Hepatocyte (in vitro differentiated cells): Measurements from ENCODE around the gene SMG9. TPM values are rescaled to one million over a fixed set of nuclear protein-coding genes. Genes with fewer than 3 reads are reported as not detected.

Experiments
- DNase-seq: peaks from one replicate; pipeline ENCODE4 v3.0.0-alpha.2; 2016; ENCODE audit warnings: low spot score
- H2AFZ ChIP-seq: fragments of 200-600 bp; sonication (generic); 2 replicates; pipeline ENCODE4 v1.6.0; 2016; ENCODE audit warnings: antibody characterized with exemption, mild to moderate bottlenecking
- H3K27ac ChIP-seq: fragments of 200-600 bp; sonication (generic); 2 replicates; pipeline ENCODE4 v1.5.1; 2016; ENCODE audit warnings: mild to moderate bottlenecking
- H3K27me3 ChIP-seq: fragments of 200-600 bp; sonication (generic); 2 replicates; pipeline ENCODE4 v1.6.1; 2016
- H3K36me3 ChIP-seq: fragments of 200-600 bp; sonication (generic); replicated peaks from 2 replicates; pipeline ENCODE4 v1.5.1; 2016; ENCODE audit warnings: low read depth; ENCODE audit not compliant: insufficient read depth
- H3K4me1 ChIP-seq: fragments of 200-600 bp; sonication (generic); 2 replicates; pipeline ENCODE4 v1.5.1; 2016; ENCODE audit warnings: mild to moderate bottlenecking, moderate library complexity; ENCODE audit not compliant: insufficient read depth
- H3K4me2 ChIP-seq: fragments of 200-600 bp; sonication (generic); 2 replicates; pipeline ENCODE4 v1.6.0; 2016
- H3K4me3 ChIP-seq: fragments of 200-600 bp; sonication (generic); 2 replicates; pipeline ENCODE4 v1.5.1; 2016; ENCODE audit warnings: mild to moderate bottlenecking
- H3K79me2 ChIP-seq: fragments of 200-600 bp; sonication (generic); 2 replicates; pipeline ENCODE4 v1.6.0; 2017; ENCODE audit warnings: mild to moderate bottlenecking
- H3K9me2 ChIP-seq: fragments of 200-600 bp; sonication (generic); replicated peaks from 2 replicates; pipeline ENCODE4 v1.6.0; 2017; ENCODE audit warnings: mild to moderate bottlenecking; ENCODE audit not compliant: insufficient read depth
- H3K9me3 ChIP-seq: fragments of 200-600 bp; sonication (generic); 2 replicates; pipeline ENCODE4 v1.5.1; 2016; ENCODE audit warnings: low read depth, mild to moderate bottlenecking
- H4K20me1 ChIP-seq: fragments of 200-600 bp; sonication (generic); 2 replicates; pipeline ENCODE4 v1.6.0; 2016; ENCODE audit warnings: mild to moderate bottlenecking; ENCODE audit not compliant: insufficient read depth, poor library complexity, severe bottlenecking
- CTCF ChIP-seq: fragments of 200-600 bp; sonication (generic); IDR thresholded peaks from 2 replicates; pipeline ENCODE4 v1.5.1; 2016; ENCODE audit warnings: antibody characterized with exemption, mild to moderate bottlenecking; ENCODE audit not compliant: poor library complexity
- EZH2 ChIP-seq: fragments of 200-600 bp; sonication (generic); IDR thresholded peaks from 2 replicates; pipeline ENCODE4 v1.6.1; 2016; ENCODE audit warnings: antibody characterized with exemption, mild to moderate bottlenecking, borderline replicate concordance
- EZH2phosphoT487 ChIP-seq: fragments of 200-600 bp; sonication (generic); IDR thresholded peaks from one replicate; pipeline ENCODE4 v1.6.1; 2018; ENCODE audit warnings: antibody characterized with exemption, mild to moderate bottlenecking, low read depth, moderate library complexity; ENCODE audit not compliant: unreplicated experiment, severe bottlenecking
- WGBS: methylation state at CpG from one replicate; pipeline ENCODE4 v1.1.6; 2016; ENCODE audit warnings: low lambda C conversion rate; ENCODE audit errors: missing lambda C conversion rate; 5-methylcytosine and 5-hydroxymethylcytosine counted together
- polyA plus RNA-seq: library from polyadenylated mRNA; unstranded; fragments of >200 nt; fragmentation: Nextera tagmentation; extraction: Ambion mirVana; gene quantifications from 2 replicates; pipeline ENCODE4 v1.2.1, GENCODE V29; 2016
- total RNA-seq: library from RNA; depleted of rRNA; stranded (reverse); fragments of >200 nt; gene quantifications from 2 replicates; pipeline ENCODE4 v1.2.3, GENCODE V29; 2014

Gene SMG9
- total and polyA plus RNA-seq, 2 experiments from 2014 or later: 16.1 to 34.9 TPM

DNA sequence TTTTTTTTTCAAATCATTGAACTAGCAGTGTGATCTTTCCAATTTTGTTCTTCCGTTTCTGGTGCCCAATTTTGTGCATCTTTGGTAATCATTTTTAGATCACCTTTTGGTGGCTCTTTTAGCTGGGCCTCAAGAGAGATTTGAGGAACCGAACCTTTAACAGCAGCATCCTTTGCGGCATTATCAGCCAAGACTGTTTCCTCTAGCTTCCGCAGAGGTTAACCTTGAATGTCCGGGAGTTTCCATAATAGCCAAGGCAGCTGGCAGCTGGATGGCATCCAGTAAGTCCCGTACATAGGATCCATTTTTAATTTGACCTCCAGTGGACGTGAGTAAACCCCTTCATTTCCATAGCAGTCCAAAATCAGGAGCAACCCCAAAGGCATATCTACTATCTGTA, 29.3 kb downstream of the SMG9 start:
- Histone ChIP-seq H3K27me3 (no peaks in the 10 kb centered on the region), H3K9me2 (no peaks in the 10 kb centered on the region), H3K27ac (no peak overlapping the region), H3K4me1 (no peaks in the 10 kb centered on the region), H3K36me3 (no peaks in the 10 kb centered on the region), H2AFZ (no peak overlapping the region), H3K79me2 (no peaks in the 10 kb centered on the region), H4K20me1 (no peaks in the 10 kb centered on the region), H3K4me2 (no peak overlapping the region), H3K4me3 (no peak overlapping the region), H3K9me3 (no peaks in the 10 kb centered on the region)
- no peak for DNase-seq
- TF ChIP-seq EZH2 (no peak), EZH2phosphoT487 (no peak), CTCF (no peak)
- 90% methylated on average over 7 of the region's 7 CpGs for WGBS

DNA sequence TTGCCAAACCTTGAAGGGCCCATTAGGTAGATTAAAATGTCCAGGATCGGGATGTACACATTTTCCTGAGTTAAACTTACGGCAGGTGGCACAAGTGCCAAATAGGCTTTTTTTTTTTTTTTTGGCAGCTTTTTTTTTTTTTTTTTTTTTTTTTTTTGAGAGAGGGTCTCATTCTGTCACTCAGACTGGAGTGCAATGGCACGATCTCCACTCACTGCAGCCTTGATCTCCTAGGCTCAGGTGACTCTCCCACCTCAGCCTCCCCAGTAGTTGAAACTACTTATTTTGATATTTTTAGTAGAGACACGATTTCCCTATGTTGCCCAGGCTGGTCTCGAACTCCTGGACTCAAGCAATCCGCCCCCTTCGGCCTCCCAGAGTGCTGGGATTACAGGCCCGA, 29.9 kb downstream of the SMG9 start:
- Histone ChIP-seq H3K27me3 (no peaks in the 10 kb centered on the region), H3K9me3 (no peaks in the 10 kb centered on the region), H3K79me2 (no peaks in the 10 kb centered on the region), H4K20me1 (no peaks in the 10 kb centered on the region), H2AFZ (no peak overlapping the region), H3K36me3 (no peaks in the 10 kb centered on the region), H3K9me2 (no peaks in the 10 kb centered on the region), H3K27ac (no peak overlapping the region), H3K4me2 (no peak overlapping the region), H3K4me1 (no peaks in the 10 kb centered on the region), H3K4me3 (no peak overlapping the region)
- no peak for DNase-seq
- TF ChIP-seq EZH2phosphoT487 (no peak), EZH2 (no peak), CTCF (no peak)
- 97% methylated on average over 8 of the region's 8 CpGs for WGBS

DNA sequence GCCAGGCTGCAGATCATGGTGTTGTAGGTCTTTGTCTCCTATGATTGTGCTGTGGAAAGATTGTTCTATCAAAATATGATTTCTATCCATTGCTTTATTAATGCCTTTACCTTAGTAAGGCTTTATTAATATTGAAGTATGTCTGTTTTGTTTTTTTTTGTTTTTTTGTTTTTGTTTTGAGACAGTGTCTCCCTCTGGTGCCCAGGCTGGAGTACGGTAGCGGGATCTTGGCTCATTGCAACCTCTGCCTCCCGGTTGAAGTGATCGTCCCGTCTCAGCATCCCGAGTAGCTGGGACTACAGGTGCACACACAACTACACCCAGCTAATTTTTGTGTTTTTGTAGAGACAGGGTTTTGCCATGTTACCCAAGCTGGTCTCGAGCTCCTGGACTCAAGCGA, 31.2 kb downstream of the SMG9 start:
- Histone ChIP-seq H3K36me3 (no peaks in the 10 kb centered on the region), H4K20me1 (no peaks in the 10 kb centered on the region), H3K79me2 (no peaks in the 10 kb centered on the region), H3K27me3 (no peaks in the 10 kb centered on the region), H3K9me2 (no peaks in the 10 kb centered on the region), H3K4me1 (no peaks in the 10 kb centered on the region), H3K4me3 (no peak overlapping the region), H3K27ac (no peak overlapping the region), H2AFZ (no peak overlapping the region), H3K4me2 (no peak overlapping the region), H3K9me3 (no peaks in the 10 kb centered on the region)
- DNase-seq: no peak
- TF ChIP-seq EZH2: no peak
- WGBS: 66% methylated on average over 8 of the region's 8 CpGs

- WGBS: 79% methylated on average over 5 of the region's 5 CpGs
- DNase-seq: no peak
- no peaks in the 10 kb centered on the region for H3K27me3 ChIP-seq
- TF ChIP-seq EZH2: no peak
- TF ChIP-seq CTCF: no peak
- no peak for TF ChIP-seq EZH2phosphoT487
- no peaks in the 10 kb centered on the region for H3K9me3 ChIP-seq
- no peaks in the 10 kb centered on the region for H3K79me2 ChIP-seq
- H3K9me2 ChIP-seq: no peaks in the 10 kb centered on the region
- H4K20me1 ChIP-seq: no peaks in the 10 kb centered on the region
- H3K4me3 ChIP-seq: no peak overlapping the region
- H3K36me3 ChIP-seq: no peaks in the 10 kb centered on the region
- no peaks in the 10 kb centered on the region for H3K4me1 ChIP-seq
- no peak overlapping the region for H3K27ac ChIP-seq
- H3K4me2 ChIP-seq: no peak overlapping the region
- no peak overlapping the region for H2AFZ ChIP-seq
Measured at GRCh38 chr19:43721469-43722048, 33.2 kb downstream of the SMG9 start.
